ENCODE measurements around the gene FCHO2.

FCHO2 gene

GRCh38 chr5:73032635-73033034 lies 76.8 kb downstream of the FCHO2 start:
- no peak for TF ChIP-seq CTCF (IDR thresholded peaks at IDR 0.05; ENCODE audit: insufficient read depth, low read length, missing control alignments)
- no peak for DNase-seq (ENCODE audit: low read depth, low spot score)
- POLR2A ChIA-PET = no interaction called here
- no peak overlapping the region for H3K4me3 ChIP-seq (ENCODE audit: low read depth, low read length)
- CTCF ChIA-PET = interaction anchor here (0.8 to 2.2 kb wide), 3 partner anchors 9 to 183 kb away, joined by 3 to 9 read pairs (median 3); partner anchors contain the start of gene FCHO2

GRCh38 chr5:73037545-73037944 lies 81.7 kb downstream of the FCHO2 start:
- ChIA-PET POLR2A (no interaction called here), CTCF (no interaction called here)
- TF ChIP-seq CTCF (IDR thresholded peaks at IDR 0.05; ENCODE audit: insufficient read depth, low read length, missing control alignments) = no peak
- H3K4me3 ChIP-seq (ENCODE audit: low read depth, low read length) = no peak overlapping the region
- DNase-seq (ENCODE audit: low read depth, low spot score) = no peak

- DNase-seq (ENCODE audit: low read depth, low spot score) = no peak
- ChIA-PET CTCF (interaction anchor here (1.0 kb wide), 1 partner anchor 177 kb away, joined by 4 read pairs; no protein-coding TSS in a partner anchor), POLR2A (no interaction called here)
- TF ChIP-seq CTCF (IDR thresholded peaks at IDR 0.05; ENCODE audit: insufficient read depth, low read length, missing control alignments) = no peak
- no peak overlapping the region for H3K4me3 ChIP-seq (ENCODE audit: low read depth, low read length)
These were observed 83.2 kb downstream of the FCHO2 start for GRCh38 chr5:73039082-73039481.

GRCh38 chr5:73042993-73043392 lies 87.2 kb downstream of the FCHO2 start:
- DNase-seq (ENCODE audit: low read depth, low spot score) = no peak
- no peak for TF ChIP-seq CTCF (IDR thresholded peaks at IDR 0.05; ENCODE audit: insufficient read depth, low read length, missing control alignments)
- H3K4me3 ChIP-seq (ENCODE audit: low read depth, low read length) = no peak overlapping the region
- ChIA-PET POLR2A (no interaction called here), CTCF (no interaction called here)

- no peak for TF ChIP-seq CTCF (IDR thresholded peaks at IDR 0.05; ENCODE audit: insufficient read depth, low read length, missing control alignments)
- ChIA-PET CTCF (no interaction called here), POLR2A (no interaction called here)
These were observed 88.7 kb downstream of the FCHO2 start for GRCh38 chr5:73044546-73044945.

GRCh38 chr5:73045623-73046022 lies 89.8 kb downstream of the FCHO2 start:
- CTCF ChIA-PET = interaction anchor here (1.4 kb wide), 1 partner anchor 90 kb away, joined by 3 read pairs; the partner anchor contains the start of gene FCHO2

More at GRCh38 chr5:73044546-73044945, 88.7 kb downstream of the FCHO2 start:
- DNase-seq (ENCODE audit: low read depth, low spot score) = no peak
- no peak overlapping the region for H3K4me3 ChIP-seq (ENCODE audit: low read depth, low read length)

More at GRCh38 chr5:73045623-73046022, 89.8 kb downstream of the FCHO2 start:
- H3K4me3 ChIP-seq (ENCODE audit: low read depth, low read length) = no peak overlapping the region
- POLR2A ChIA-PET = no interaction called here
- DNase-seq (ENCODE audit: low read depth, low spot score) = no peak
- TF ChIP-seq CTCF (IDR thresholded peaks at IDR 0.05; ENCODE audit: insufficient read depth, low read length, missing control alignments) = no peak
